Stomach (tissue), 9 donors: ENCODE data around the gene PLPPR4. TPM values are rescaled to one million over a fixed set of nuclear protein-coding genes. Genes with fewer than 3 reads are reported as not detected.
A peak's percentile ranks its signal among the peaks of the same experiment; 100 is the strongest.

Experiments used
- DNase-seq, 2 donors: peaks; one replicate each; pipeline versions ENCODE4 v3.0.0 to v3.0.0-alpha.2; 2013 to 2019
- H3K27ac ChIP-seq, 5 donors: fragments of 200-600 bp in 4 of 5; sonication (generic) in 4 of 5; one replicate each; pipeline ENCODE4 v1.5.1; 2013 to 2019; ENCODE audit warnings: mild to moderate bottlenecking in 1 of 5, moderate library complexity in 1 of 5
- H3K27me3 ChIP-seq, 3 donors: fragments of 200-600 bp; sonication (generic); one replicate each; pipeline ENCODE4 v1.5.1; 2017 to 2019; ENCODE audit warnings: mixed run types in 1 of 3
- H3K36me3 ChIP-seq, 4 donors: fragments of 200-600 bp; sonication (generic); 1 replicate in 3 of 4; 2 replicates in 1 of 4; pipeline ENCODE4 v1.5.1; 2016 to 2019
- H3K4me1 ChIP-seq, 4 donors: fragments of 200-600 bp; sonication (generic); one replicate each; pipeline ENCODE4 v1.5.1; 2016 to 2019
- H3K4me3 ChIP-seq, 4 donors: fragments of 200-600 bp; sonication (generic) in 3 of 4; one replicate each; pipeline ENCODE4 v1.5.1; 2016 to 2019; ENCODE audit warnings: mild to moderate bottlenecking in 1 of 4
- H3K9me3 ChIP-seq, 4 donors: fragments of 200-600 bp; sonication (generic); one replicate each; pipeline ENCODE4 v1.5.1; 2016 to 2019
- CTCF ChIP-seq, 7 experiments: fragments of 450-650 bp in 4 of 7; fragments of 200-600 bp in 3 of 7; sonication (generic) in 3 of 7; IDR thresholded peaks; one replicate each; pipeline ENCODE4 v1.5.1; 2016 to 2019; ENCODE audit warnings: antibody characterized with exemption in 7 of 7, control low read depth in 2 of 7, mild to moderate bottlenecking in 1 of 7
- EP300 ChIP-seq: sonication (generic); formaldehyde crosslinking; IDR thresholded peaks from one replicate; pipeline ENCODE4 v1.6.1; 2017; ENCODE audit warnings: antibody characterized with exemption
- POLR2A ChIP-seq, 4 donors: fragments of 450-650 bp; IDR thresholded peaks; one replicate each; pipeline ENCODE4 v1.6.1; 2016; ENCODE audit warnings: antibody characterized with exemption in 4 of 4, control low read depth in 2 of 4, mild to moderate bottlenecking in 1 of 4, moderate library complexity in 1 of 4
- POLR2AphosphoS5 ChIP-seq, 3 donors: sonication (generic); formaldehyde crosslinking; IDR thresholded peaks; one replicate each; pipeline ENCODE4 v1.6.1; 2016; ENCODE audit warnings: antibody characterized with exemption in 3 of 3
- WGBS, 5 donors: extraction: QIAGEN DNeasy Blood & Tissue Kit in 3 of 5; methylation state at CpG; one replicate each; pipeline versions ENCODE4 v1.1.5 to v1.1.7; 2013 to 2018; 5-methylcytosine and 5-hydroxymethylcytosine counted together
- intact Hi-C: fragments of 100-400 bp; cut with DNase I; formaldehyde crosslinking; loops from one replicate; pipeline ENCODE4 v1.15.1; 2023; ENCODE audit warnings: low total_unique reads
- polyA plus RNA-seq, 3 donors: library from polyadenylated mRNA; stranded (reverse); fragments of 200-250 nt; gene quantifications; one replicate each; pipeline ENCODE4 v1.2.3, GENCODE V29; 2013
- total RNA-seq, 5 donors: library from RNA; depleted of rRNA; stranded (reverse); fragments of >200 nt; gene quantifications; one replicate each; pipeline versions ENCODE4 v1.1.0 to v1.2.3, GENCODE V29; 2014 to 2016
- donor health status: healthy with polysubstance abuse.
- donor health status: Bipolar disorder and iron deficiency.
- donor health status: healthy.

Gene PLPPR4
- total and polyA plus RNA-seq, 8 donors: 0.33 to 3.1 (median 0.58) TPM; not detected in 5

DNA sequence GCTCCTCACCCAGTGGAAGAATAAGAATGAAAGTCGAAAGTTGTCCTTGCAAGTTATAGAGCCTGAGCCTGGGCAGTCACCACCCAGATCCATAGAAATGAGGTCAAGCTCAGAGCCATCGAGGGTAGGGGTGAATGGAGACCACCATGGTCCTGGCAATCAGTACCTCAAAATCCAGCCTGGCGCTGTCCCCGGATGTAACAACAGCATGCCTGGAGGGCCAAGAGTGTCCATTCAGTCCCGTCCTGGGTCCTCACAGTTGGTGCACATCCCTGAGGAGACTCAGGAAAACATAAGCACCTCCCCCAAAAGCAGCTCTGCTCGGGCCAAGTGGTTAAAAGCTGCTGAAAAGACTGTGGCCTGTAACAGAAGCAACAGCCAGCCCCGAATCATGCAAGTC is 41.8 kb downstream of the PLPPR4 start:
- Histone ChIP-seq H3K4me1 (no peaks in the 10 kb centered on the region), H3K36me3 (no peaks in the 10 kb centered on the region), H3K27me3 (no peaks in the 10 kb centered on the region), H3K27ac (no peak overlapping the region), H3K4me3 (no peak overlapping the region), H3K9me3 (no peaks in the 10 kb centered on the region)
- 78 to 90% (median 83%) methylated on average over 6 to 7 of the region's 7 CpGs for WGBS, 5 donors
- TF ChIP-seq EP300 (no peak), CTCF (IDR thresholded peaks at IDR 0.05) (no peak)
- intact Hi-C loops: no loop called here
- DNase-seq: no peak

- 84 to 93% (median 90%) methylated on average over 12 to 15 of the region's 15 CpGs for WGBS, 5 donors
- no peak for DNase-seq
- no peak overlapping the region for H3K27ac ChIP-seq
- no peaks in the 10 kb centered on the region for H3K4me1 ChIP-seq
- no peaks in the 10 kb centered on the region for H3K36me3 ChIP-seq
- H3K27me3 ChIP-seq: no peaks in the 10 kb centered on the region
- no peaks in the 10 kb centered on the region for H3K9me3 ChIP-seq
- H3K4me3 ChIP-seq: no peak overlapping the region
- intact Hi-C loops: no loop called here
- TF ChIP-seq CTCF (IDR thresholded peaks at IDR 0.05): no peak
Measured at GRCh38 chr1:99306644-99307043, 42.4 kb downstream of the PLPPR4 start.

DNA sequence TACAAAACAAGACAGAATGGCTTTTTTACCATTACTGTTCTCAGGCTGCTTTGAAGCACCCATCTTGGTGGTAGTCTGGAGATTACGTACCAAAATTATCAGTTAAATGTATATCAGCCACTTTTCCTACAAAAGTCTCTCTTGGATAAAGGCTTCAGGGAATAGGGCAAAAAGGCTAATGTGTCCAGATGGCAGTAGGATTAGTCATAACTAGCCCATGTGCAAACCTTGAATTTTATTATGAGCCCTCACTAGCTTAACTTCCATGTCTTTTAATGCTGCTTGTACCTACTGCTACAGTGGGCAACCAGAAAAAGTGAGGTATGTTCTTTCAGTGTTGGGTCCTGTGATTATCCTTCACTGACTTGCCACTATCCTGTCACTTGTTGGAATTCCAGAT is 51.0 kb downstream of the PLPPR4 start:
- no peaks in the 10 kb centered on the region for H3K36me3 ChIP-seq
- H3K27ac ChIP-seq: no peak overlapping the region
- no peak for TF ChIP-seq POLR2A (IDR thresholded peaks at IDR 0.05)
- TF ChIP-seq CTCF (IDR thresholded peaks at IDR 0.05): no peak
- TF ChIP-seq EP300: no peak
- TF ChIP-seq POLR2AphosphoS5 (IDR thresholded peaks at IDR 0.05): no peak
- no peaks in the 10 kb centered on the region for H3K4me1 ChIP-seq
- no peak overlapping the region for H3K4me3 ChIP-seq
- intact Hi-C loops: no loop called here
- no peaks in the 10 kb centered on the region for H3K27me3 ChIP-seq
- no peaks in the 10 kb centered on the region for H3K9me3 ChIP-seq
- no peak for DNase-seq
- WGBS, 5 donors: 77 to 90% (median 90%) methylated on average over 1 of the region's 1 CpG

- no peak for DNase-seq
- intact Hi-C loops: no loop called here
- Histone ChIP-seq H3K4me3 (no peak overlapping the region), H3K36me3 (no peaks in the 10 kb centered on the region), H3K27ac (no peak overlapping the region), H3K4me1 (no peaks in the 10 kb centered on the region), H3K27me3 (no peaks in the 10 kb centered on the region), H3K9me3 (no peaks in the 10 kb centered on the region)
- 78 to 83% (median 79%) methylated on average over 3 of the region's 3 CpGs for WGBS, 5 donors
- no peak for TF ChIP-seq EP300
- no peak for TF ChIP-seq POLR2AphosphoS5 (IDR thresholded peaks at IDR 0.05)
- peak in 2 of 7 experiments; percentile 9 to 13 for TF ChIP-seq CTCF (IDR thresholded peaks at IDR 0.05)
- TF ChIP-seq POLR2A (IDR thresholded peaks at IDR 0.05): no peak
Measured at GRCh38 chr1:99326215-99326949, 62.1 kb downstream of the PLPPR4 start.
